Astrocyte (in vitro differentiated cells and primary cell): ENCODE measurements around the gene OR10A7. TPM values are rescaled to one million over a fixed set of nuclear protein-coding genes. Genes with fewer than 3 reads are reported as not detected.

Experiments used
- DNase-seq: peaks from one replicate; pipeline ENCODE4 v3.0.0-alpha.2; 2010; ENCODE audit warnings: low read depth
- FAIRE-seq: peaks from 2 replicates; lab custom pipeline; 2011; peaks lifted over from hg19 to GRCh38; lab: Jason Lieb, UNC
- H2AFZ ChIP-seq: 2 replicates; pipeline ENCODE4 v1.6.0; 2012; ENCODE audit warnings: low read depth, low read length, inconsistent platforms
- H3K27ac ChIP-seq: 2 replicates; pipeline ENCODE4 v1.5.1; 2011; ENCODE audit warnings: low read depth, low read length, inconsistent platforms
- H3K27me3 ChIP-seq: 2 replicates; pipeline ENCODE4 v1.6.0; 2011; ENCODE audit warnings: low read length, inconsistent platforms; ENCODE audit not compliant: insufficient read depth
- H3K36me3 ChIP-seq: 2 replicates; pipeline ENCODE4 v1.5.1; 2011; ENCODE audit warnings: low read length, inconsistent platforms; ENCODE audit not compliant: insufficient read depth
- H3K4me1 ChIP-seq: 2 replicates; pipeline ENCODE4 v1.5.1; 2011; ENCODE audit warnings: low read length, inconsistent platforms; ENCODE audit not compliant: insufficient read depth
- H3K4me2 ChIP-seq: 2 replicates; pipeline ENCODE4 v1.6.0; 2012; ENCODE audit warnings: low read length, inconsistent platforms
- H3K4me3 ChIP-seq: 2 replicates; pipeline ENCODE4 v1.5.1; 2011; ENCODE audit warnings: low read depth, mild to moderate bottlenecking, low read length, inconsistent platforms; ENCODE audit not compliant: insufficient read depth
- H3K79me2 ChIP-seq: 2 replicates; pipeline ENCODE4 v1.6.0; 2012; ENCODE audit warnings: mild to moderate bottlenecking, low read length, inconsistent platforms; ENCODE audit not compliant: insufficient read depth
- H3K9ac ChIP-seq: 2 replicates; pipeline ENCODE4 v1.6.0; 2012; ENCODE audit warnings: mild to moderate bottlenecking, low read length, inconsistent platforms
- H3K9me3 ChIP-seq: 2 replicates; pipeline ENCODE4 v1.5.1; 2012; ENCODE audit warnings: low read depth, mild to moderate bottlenecking, low read length, inconsistent platforms; ENCODE audit not compliant: insufficient read depth
- H4K20me1 ChIP-seq: 2 replicates; pipeline ENCODE4 v1.6.0; 2012; ENCODE audit warnings: low read length, inconsistent platforms; ENCODE audit not compliant: insufficient read depth
- H3K27ac Mint-ChIP-seq: one replicate; pipeline ENCODE4 v1.8.0; 2021; ENCODE audit warnings: mild to moderate bottlenecking, mixed read lengths; ENCODE audit not compliant: unreplicated experiment
- H3K27me3 Mint-ChIP-seq: one replicate; pipeline ENCODE4 v1.8.0; 2021; ENCODE audit warnings: low read depth, mixed read lengths; ENCODE audit not compliant: unreplicated experiment
- H3K36me3 Mint-ChIP-seq: one replicate; pipeline ENCODE4 v1.8.0; 2021; ENCODE audit warnings: low read depth, mixed read lengths; ENCODE audit not compliant: unreplicated experiment
- H3K4me1 Mint-ChIP-seq: one replicate; pipeline ENCODE4 v1.8.0; 2021; ENCODE audit warnings: low read depth, mixed read lengths; ENCODE audit not compliant: unreplicated experiment
- H3K4me3 Mint-ChIP-seq: one replicate; pipeline ENCODE4 v1.8.0; 2021; ENCODE audit warnings: mild to moderate bottlenecking, moderate library complexity, mixed read lengths; ENCODE audit not compliant: unreplicated experiment
- H3K9me3 Mint-ChIP-seq: one replicate; pipeline ENCODE4 v1.8.0; 2021; ENCODE audit warnings: mild to moderate bottlenecking, mixed read lengths; ENCODE audit not compliant: unreplicated experiment
- EZH2 ChIP-seq: IDR thresholded peaks from 2 replicates; pipeline ENCODE4 v1.6.1; 2012; ENCODE audit warnings: mild to moderate bottlenecking, low read length, inconsistent platforms; ENCODE audit not compliant: insufficient read depth
- total RNA-seq: library from RNA; stranded (reverse); gene quantifications from 2 replicates; pipeline ENCODE4 v1.2.1, GENCODE V29; 2021
- TF ChIP-seq, protein P1 (sequence below): IDR thresholded peaks from 2 replicates; pipeline ENCODE4 v1.5.1; 2011; ENCODE audit warnings: low read depth, mild to moderate bottlenecking, inconsistent platforms, low read length, moderate library complexity; ENCODE audit not compliant: insufficient read depth

The OR10A7 gene
- total RNA-seq, 1 donor from 2014 or later = not detected

- FAIRE-seq (no peak), DNase-seq (no peak)
- Histone ChIP-seq H2AFZ (no peak overlapping the region), H3K36me3 (no peaks in the 10 kb centered on the region), H3K27ac (no peak overlapping the region), H3K9ac (no peak overlapping the region), H3K4me3 (no peak overlapping the region), H3K9me3 (no peaks in the 10 kb centered on the region), H3K4me1 (no peaks in the 10 kb centered on the region), H3K79me2 (no peaks in the 10 kb centered on the region), H3K27me3 (no peaks in the 10 kb centered on the region), H4K20me1 (no peaks in the 10 kb centered on the region), H3K4me2 (no peak overlapping the region)
- Mint-ChIP-seq H3K4me1 (no peaks in the 10 kb centered on the region), H3K4me3 (no peak overlapping the region), H3K27me3 (no peaks in the 10 kb centered on the region), H3K36me3 (no peaks in the 10 kb centered on the region), H3K9me3 (peaks cover 5% of the 10 kb centered on the region), H3K27ac (no peak overlapping the region)
- TF ChIP-seq EZH2 = no peak
Observed at GRCh38 chr12:55172686-55173085, 48.1 kb upstream of the OR10A7 start.

GRCh38 chr12:55173456-55173855 is 47.4 kb upstream of the OR10A7 start:
- Histone ChIP-seq H2AFZ (no peak overlapping the region), H3K4me2 (no peak overlapping the region), H3K9me3 (no peaks in the 10 kb centered on the region), H3K79me2 (no peaks in the 10 kb centered on the region), H3K9ac (no peak overlapping the region), H3K4me3 (no peak overlapping the region), H3K27ac (no peak overlapping the region), H3K36me3 (no peaks in the 10 kb centered on the region), H4K20me1 (no peaks in the 10 kb centered on the region), H3K4me1 (no peaks in the 10 kb centered on the region), H3K27me3 (no peaks in the 10 kb centered on the region)
- no peak overlapping the region for H3K27ac Mint-ChIP-seq
- FAIRE-seq = no peak
- H3K9me3 Mint-ChIP-seq = peaks cover 5% of the 10 kb centered on the region
- no peak overlapping the region for H3K4me3 Mint-ChIP-seq
- DNase-seq = no peak
- no peaks in the 10 kb centered on the region for H3K4me1 Mint-ChIP-seq
- H3K36me3 Mint-ChIP-seq = no peaks in the 10 kb centered on the region
- TF ChIP-seq, protein P1, sequence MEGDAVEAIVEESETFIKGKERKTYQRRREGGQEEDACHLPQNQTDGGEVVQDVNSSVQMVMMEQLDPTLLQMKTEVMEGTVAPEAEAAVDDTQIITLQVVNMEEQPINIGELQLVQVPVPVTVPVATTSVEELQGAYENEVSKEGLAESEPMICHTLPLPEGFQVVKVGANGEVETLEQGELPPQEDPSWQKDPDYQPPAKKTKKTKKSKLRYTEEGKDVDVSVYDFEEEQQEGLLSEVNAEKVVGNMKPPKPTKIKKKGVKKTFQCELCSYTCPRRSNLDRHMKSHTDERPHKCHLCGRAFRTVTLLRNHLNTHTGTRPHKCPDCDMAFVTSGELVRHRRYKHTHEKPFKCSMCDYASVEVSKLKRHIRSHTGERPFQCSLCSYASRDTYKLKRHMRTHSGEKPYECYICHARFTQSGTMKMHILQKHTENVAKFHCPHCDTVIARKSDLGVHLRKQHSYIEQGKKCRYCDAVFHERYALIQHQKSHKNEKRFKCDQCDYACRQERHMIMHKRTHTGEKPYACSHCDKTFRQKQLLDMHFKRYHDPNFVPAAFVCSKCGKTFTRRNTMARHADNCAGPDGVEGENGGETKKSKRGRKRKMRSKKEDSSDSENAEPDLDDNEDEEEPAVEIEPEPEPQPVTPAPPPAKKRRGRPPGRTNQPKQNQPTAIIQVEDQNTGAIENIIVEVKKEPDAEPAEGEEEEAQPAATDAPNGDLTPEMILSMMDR = no peak
- TF ChIP-seq EZH2 = no peak
- H3K27me3 Mint-ChIP-seq = no peaks in the 10 kb centered on the region

- Histone ChIP-seq H3K9me3 (no peaks in the 10 kb centered on the region), H3K36me3 (no peaks in the 10 kb centered on the region), H3K9ac (no peak overlapping the region), H3K79me2 (no peaks in the 10 kb centered on the region), H3K4me3 (no peak overlapping the region), H4K20me1 (no peaks in the 10 kb centered on the region), H3K27me3 (no peaks in the 10 kb centered on the region), H3K4me2 (no peak overlapping the region), H3K27ac (no peak overlapping the region), H2AFZ (no peak overlapping the region), H3K4me1 (no peaks in the 10 kb centered on the region)
- no peaks in the 10 kb centered on the region for H3K4me1 Mint-ChIP-seq
- H3K36me3 Mint-ChIP-seq = no peaks in the 10 kb centered on the region
- no peak for DNase-seq
- H3K9me3 Mint-ChIP-seq = no peaks in the 10 kb centered on the region
- no peak for TF ChIP-seq EZH2
- TF ChIP-seq, protein P1 = no peak
- no peak overlapping the region for H3K4me3 Mint-ChIP-seq
- no peak for FAIRE-seq
- H3K27me3 Mint-ChIP-seq = no peaks in the 10 kb centered on the region
- H3K27ac Mint-ChIP-seq = no peak overlapping the region
Observed at GRCh38 chr12:55188573-55188972, 32.3 kb upstream of the OR10A7 start.
